ENCODE results near the gene SHQ1.
A peak's percentile ranks its signal among the peaks of the same experiment; 100 is the strongest.

The SHQ1 gene

DNA sequence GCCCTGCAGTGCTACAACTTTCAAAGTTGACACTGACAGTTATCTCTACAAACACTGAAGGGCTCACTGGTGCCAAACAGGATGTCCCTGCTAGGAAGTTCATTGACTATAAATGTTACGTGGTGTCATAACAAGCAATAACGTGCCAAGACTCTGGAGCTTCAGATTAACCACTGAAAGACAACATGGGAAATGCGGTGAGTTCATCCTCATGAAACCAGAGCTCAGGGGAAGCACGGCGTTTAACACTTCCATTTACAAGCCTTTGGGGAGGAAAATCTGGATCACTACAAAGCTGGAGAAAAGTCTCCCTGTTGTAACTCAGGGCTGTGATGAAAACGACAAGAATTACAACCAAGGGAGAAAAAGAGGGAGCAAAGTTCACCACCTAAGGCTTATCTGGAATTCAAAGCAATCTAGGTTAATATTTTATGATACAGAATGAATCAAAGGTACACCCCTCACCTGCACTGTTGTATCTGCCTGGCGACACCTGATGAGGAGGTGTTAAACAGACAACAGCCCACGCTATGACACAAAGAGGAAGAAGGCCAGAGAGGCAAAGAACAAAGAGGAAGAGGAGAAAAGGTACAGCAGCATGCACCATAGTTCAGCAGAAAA, 27.0 kb downstream of the SHQ1 start:
- Histone ChIP-seq H3K27ac (ENCODE audit: extremely low read depth, low read depth, low read length) (no peak overlapping the region; the same call in 1 of the 2 replicates), H3K9me3 (ENCODE audit: control insufficient read depth, insufficient read depth, low read depth, low read length) (no peaks in the 10 kb centered on the region), H3K4me3 (ENCODE audit: low read depth, low read length) (no peak overlapping the region), H3K4me1 (ENCODE audit: control insufficient read depth, insufficient read depth, low read length) (peaks cover 10% of the 10 kb centered on the region; the same call in 1 of the 2 replicates), H3K36me3 (ENCODE audit: control insufficient read depth in 2 of 2, insufficient read depth in 1 of 2, low read length in 2 of 2) (peaks cover 0 to 2% of the 10 kb centered on the region in 2 experiments; a peak in 1 of 3 replicates)
- ChIA-PET CTCF (interaction anchor here (0.6 to 3.0 kb wide), 8 partner anchors 12 to 945 kb away, joined by 3 to 17 read pairs (median 4); no protein-coding TSS in a partner anchor), POLR2A (no interaction called here)
- TF ChIP-seq SP7 (tag by site-specific recombination; IDR thresholded peaks at IDR 0.05), result peak; percentile 42; the same call in 1 of the 2 replicates
- 0 out of 2 replicates have a peak, but pooled peaks have one; percentile 13 for TF ChIP-seq ZNF394 (tag by site-specific recombination; IDR thresholded peaks at IDR 0.05; ENCODE audit: borderline replicate concordance)
- TF ChIP-seq ZNF621 (tag by site-specific recombination; IDR thresholded peaks at IDR 0.05), result no peak
- peak; percentile 13; the same call in 1 of the 2 replicates for TF ChIP-seq ZNF654 (tag by site-specific recombination; IDR thresholded peaks at IDR 0.05; ENCODE audit: low read depth)
- TF ChIP-seq BCL11B (tag by site-specific recombination; IDR thresholded peaks at IDR 0.05; ENCODE audit: low read depth), result peak; percentile 26; the same call in 1 of the 2 replicates
- TF ChIP-seq, protein P1, sequence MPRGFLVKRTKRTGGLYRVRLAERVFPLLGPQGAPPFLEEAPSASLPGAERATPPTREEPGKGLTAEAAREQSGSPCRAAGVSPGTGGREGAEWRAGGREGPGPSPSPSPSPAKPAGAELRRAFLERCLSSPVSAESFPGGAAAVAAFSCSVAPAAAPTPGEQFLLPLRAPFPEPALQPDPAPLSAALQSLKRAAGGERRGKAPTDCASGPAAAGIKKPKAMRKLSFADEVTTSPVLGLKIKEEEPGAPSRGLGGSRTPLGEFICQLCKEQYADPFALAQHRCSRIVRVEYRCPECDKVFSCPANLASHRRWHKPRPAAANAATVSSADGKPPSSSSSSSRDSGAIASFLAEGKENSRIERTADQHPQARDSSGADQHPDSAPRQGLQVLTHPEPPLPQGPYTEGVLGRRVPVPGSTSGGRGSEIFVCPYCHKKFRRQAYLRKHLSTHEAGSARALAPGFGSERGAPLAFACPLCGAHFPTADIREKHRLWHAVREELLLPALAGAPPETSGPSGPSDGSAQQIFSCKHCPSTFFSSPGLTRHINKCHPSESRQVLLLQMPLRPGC (tag by site-specific recombination; IDR thresholded peaks at IDR 0.05), result 0 out of 2 replicates have a peak, but pooled peaks have one; percentile 62
- TF ChIP-seq OSR2 (tag by site-specific recombination; IDR thresholded peaks at IDR 0.05), result peak; percentile 87
- TF ChIP-seq MYNN (tag by site-specific recombination; IDR thresholded peaks at IDR 0.05; ENCODE audit: borderline replicate concordance), result no peak
- peak; percentile 66 for TF ChIP-seq GLIS1 (tag by site-specific recombination; IDR thresholded peaks at IDR 0.05)
- TF ChIP-seq SALL2 (tag by site-specific recombination; IDR thresholded peaks at IDR 0.05; ENCODE audit: borderline replicate concordance), result no peak
- TF ChIP-seq ZNF629 (tag by site-specific recombination; IDR thresholded peaks at IDR 0.05), result peak; percentile 82
- TF ChIP-seq MZF1 (tag by site-specific recombination; IDR thresholded peaks at IDR 0.05; ENCODE audit: borderline replicate concordance), result peak; percentile 43; the same call in 1 of the 2 replicates
- 0 out of 2 replicates have a peak, but pooled peaks have one; percentile 36 for TF ChIP-seq ZSCAN30 (tag by site-specific recombination; IDR thresholded peaks at IDR 0.05)
- TF ChIP-seq ZBTB21 (tag by site-specific recombination; IDR thresholded peaks at IDR 0.05), result 0 out of 2 replicates have a peak, but pooled peaks have one; percentile 23
- peak; percentile 63; the same call in 1 of the 2 replicates for TF ChIP-seq ZNF10 (tag by site-specific recombination; IDR thresholded peaks at IDR 0.05)
- TF ChIP-seq GFI1B (tag by site-specific recombination; IDR thresholded peaks at IDR 0.05), result peak; percentile 95
- peak; percentile 62; the same call in 1 of the 2 replicates for TF ChIP-seq GLI2 (tag by site-specific recombination; IDR thresholded peaks at IDR 0.05; ENCODE audit: borderline replicate concordance, low read depth)
- TF ChIP-seq, protein P2, sequence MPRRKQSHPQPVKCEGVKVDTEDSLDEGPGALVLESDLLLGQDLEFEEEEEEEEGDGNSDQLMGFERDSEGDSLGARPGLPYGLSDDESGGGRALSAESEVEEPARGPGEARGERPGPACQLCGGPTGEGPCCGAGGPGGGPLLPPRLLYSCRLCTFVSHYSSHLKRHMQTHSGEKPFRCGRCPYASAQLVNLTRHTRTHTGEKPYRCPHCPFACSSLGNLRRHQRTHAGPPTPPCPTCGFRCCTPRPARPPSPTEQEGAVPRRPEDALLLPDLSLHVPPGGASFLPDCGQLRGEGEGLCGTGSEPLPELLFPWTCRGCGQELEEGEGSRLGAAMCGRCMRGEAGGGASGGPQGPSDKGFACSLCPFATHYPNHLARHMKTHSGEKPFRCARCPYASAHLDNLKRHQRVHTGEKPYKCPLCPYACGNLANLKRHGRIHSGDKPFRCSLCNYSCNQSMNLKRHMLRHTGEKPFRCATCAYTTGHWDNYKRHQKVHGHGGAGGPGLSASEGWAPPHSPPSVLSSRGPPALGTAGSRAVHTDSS (tag by site-specific recombination; IDR thresholded peaks at IDR 0.05), result peak; percentile 33; the same call in 1 of the 2 replicates
- TF ChIP-seq, protein P3, sequence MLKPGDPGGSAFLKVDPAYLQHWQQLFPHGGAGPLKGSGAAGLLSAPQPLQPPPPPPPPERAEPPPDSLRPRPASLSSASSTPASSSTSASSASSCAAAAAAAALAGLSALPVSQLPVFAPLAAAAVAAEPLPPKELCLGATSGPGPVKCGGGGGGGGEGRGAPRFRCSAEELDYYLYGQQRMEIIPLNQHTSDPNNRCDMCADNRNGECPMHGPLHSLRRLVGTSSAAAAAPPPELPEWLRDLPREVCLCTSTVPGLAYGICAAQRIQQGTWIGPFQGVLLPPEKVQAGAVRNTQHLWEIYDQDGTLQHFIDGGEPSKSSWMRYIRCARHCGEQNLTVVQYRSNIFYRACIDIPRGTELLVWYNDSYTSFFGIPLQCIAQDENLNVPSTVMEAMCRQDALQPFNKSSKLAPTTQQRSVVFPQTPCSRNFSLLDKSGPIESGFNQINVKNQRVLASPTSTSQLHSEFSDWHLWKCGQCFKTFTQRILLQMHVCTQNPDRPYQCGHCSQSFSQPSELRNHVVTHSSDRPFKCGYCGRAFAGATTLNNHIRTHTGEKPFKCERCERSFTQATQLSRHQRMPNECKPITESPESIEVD (tag by site-specific recombination; IDR thresholded peaks at IDR 0.05), result peak; percentile 63; the same call in 1 of the 2 replicates
- no peak for TF ChIP-seq ZNF157 (tag by site-specific recombination; IDR thresholded peaks at IDR 0.05)
- TF ChIP-seq ZNF2 (tag by site-specific recombination; IDR thresholded peaks at IDR 0.05), result peak; percentile 60; the same call in 1 of the 2 replicates
- TF ChIP-seq ZNF391 (tag by site-specific recombination; IDR thresholded peaks at IDR 0.05; ENCODE audit: borderline replicate concordance, low read depth), result peak; percentile 50; the same call in 1 of the 2 replicates
- peak; percentile 34; the same call in 1 of the 2 replicates for TF ChIP-seq WT1 (tag by site-specific recombination; IDR thresholded peaks at IDR 0.05)
- TF ChIP-seq ZNF184 (tag by site-specific recombination; IDR thresholded peaks at IDR 0.05), result 0 out of 2 replicates have a peak, but pooled peaks have one; percentile 49
- TF ChIP-seq ZNF837 (tag by site-specific recombination; IDR thresholded peaks at IDR 0.05), result no peak
- TF ChIP-seq FEZF1 (tag by site-specific recombination; IDR thresholded peaks at IDR 0.05), result peak; percentile 86
- peak; percentile 83 for TF ChIP-seq IKZF3 (tag by site-specific recombination; IDR thresholded peaks at IDR 0.05)
- TF ChIP-seq ZNF600 (tag by site-specific recombination; IDR thresholded peaks at IDR 0.05), result peak; percentile 95
- no peak for TF ChIP-seq ZNF747 (tag by site-specific recombination; IDR thresholded peaks at IDR 0.05)
- peak; percentile 49; the same call in 1 of the 2 replicates for TF ChIP-seq OVOL3 (tag by site-specific recombination; IDR thresholded peaks at IDR 0.05)
- TF ChIP-seq, protein P4, sequence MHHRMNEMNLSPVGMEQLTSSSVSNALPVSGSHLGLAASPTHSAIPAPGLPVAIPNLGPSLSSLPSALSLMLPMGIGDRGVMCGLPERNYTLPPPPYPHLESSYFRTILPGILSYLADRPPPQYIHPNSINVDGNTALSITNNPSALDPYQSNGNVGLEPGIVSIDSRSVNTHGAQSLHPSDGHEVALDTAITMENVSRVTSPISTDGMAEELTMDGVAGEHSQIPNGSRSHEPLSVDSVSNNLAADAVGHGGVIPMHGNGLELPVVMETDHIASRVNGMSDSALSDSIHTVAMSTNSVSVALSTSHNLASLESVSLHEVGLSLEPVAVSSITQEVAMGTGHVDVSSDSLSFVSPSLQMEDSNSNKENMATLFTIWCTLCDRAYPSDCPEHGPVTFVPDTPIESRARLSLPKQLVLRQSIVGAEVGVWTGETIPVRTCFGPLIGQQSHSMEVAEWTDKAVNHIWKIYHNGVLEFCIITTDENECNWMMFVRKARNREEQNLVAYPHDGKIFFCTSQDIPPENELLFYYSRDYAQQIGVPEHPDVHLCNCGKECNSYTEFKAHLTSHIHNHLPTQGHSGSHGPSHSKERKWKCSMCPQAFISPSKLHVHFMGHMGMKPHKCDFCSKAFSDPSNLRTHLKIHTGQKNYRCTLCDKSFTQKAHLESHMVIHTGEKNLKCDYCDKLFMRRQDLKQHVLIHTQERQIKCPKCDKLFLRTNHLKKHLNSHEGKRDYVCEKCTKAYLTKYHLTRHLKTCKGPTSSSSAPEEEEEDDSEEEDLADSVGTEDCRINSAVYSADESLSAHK (tag by site-specific recombination; IDR thresholded peaks at IDR 0.05), result peak; percentile 79

Measured in HEK293 (cell line).